GM12872 (cell line): ENCODE results near the gene ZNF20.

ENCODE experiments used
- TF ChIP-seq, protein P1 (sequence below): IDR thresholded peaks from 3 replicates; pipeline ENCODE4 v1.5.1; 2011; ENCODE audit warnings: low read depth, mild to moderate bottlenecking, low read length, moderate library complexity; ENCODE audit not compliant: insufficient read depth

The ZNF20 gene

DNA sequence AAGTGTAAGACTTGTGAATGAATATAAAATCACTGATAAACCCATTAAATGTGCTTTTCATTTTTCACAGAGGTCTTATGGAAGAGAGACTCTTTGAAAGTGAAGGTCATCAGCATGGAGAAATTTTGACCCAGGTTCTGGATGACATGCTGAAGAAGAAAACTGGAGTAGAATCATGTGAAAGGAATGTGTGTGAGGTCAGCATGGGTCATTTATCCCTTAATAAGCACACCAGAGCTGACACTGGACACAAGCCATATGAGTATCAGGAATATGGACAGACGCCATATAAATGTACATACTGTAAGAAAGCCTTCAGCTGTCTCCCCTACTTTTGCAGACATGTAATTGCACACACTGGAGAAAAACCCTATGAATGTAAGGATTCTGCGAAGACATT is 29.0 kb downstream of the ZNF20 start:
- TF ChIP-seq, protein P1, sequence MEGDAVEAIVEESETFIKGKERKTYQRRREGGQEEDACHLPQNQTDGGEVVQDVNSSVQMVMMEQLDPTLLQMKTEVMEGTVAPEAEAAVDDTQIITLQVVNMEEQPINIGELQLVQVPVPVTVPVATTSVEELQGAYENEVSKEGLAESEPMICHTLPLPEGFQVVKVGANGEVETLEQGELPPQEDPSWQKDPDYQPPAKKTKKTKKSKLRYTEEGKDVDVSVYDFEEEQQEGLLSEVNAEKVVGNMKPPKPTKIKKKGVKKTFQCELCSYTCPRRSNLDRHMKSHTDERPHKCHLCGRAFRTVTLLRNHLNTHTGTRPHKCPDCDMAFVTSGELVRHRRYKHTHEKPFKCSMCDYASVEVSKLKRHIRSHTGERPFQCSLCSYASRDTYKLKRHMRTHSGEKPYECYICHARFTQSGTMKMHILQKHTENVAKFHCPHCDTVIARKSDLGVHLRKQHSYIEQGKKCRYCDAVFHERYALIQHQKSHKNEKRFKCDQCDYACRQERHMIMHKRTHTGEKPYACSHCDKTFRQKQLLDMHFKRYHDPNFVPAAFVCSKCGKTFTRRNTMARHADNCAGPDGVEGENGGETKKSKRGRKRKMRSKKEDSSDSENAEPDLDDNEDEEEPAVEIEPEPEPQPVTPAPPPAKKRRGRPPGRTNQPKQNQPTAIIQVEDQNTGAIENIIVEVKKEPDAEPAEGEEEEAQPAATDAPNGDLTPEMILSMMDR: no peak

DNA sequence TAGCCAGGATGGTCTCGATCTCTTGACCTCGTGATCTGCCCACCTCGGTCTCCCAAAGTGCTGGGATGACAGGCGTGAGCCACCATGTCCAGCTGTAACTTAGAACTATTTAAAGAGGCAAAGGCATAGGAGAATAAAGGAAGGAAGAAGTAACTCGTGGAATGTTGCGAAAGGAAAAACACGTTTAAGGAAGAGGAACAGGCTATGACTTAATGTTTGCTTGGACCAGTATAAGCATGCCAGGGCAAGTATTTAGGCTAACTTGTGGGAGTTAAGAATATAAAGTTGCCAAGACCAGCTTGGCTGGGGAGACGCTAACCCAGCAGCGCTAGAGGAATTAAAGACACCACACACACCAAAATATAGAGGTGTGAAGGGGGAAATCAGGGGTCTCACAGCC is 42.1 kb downstream of the ZNF20 start:
- TF ChIP-seq, protein P1: no peak

DNA sequence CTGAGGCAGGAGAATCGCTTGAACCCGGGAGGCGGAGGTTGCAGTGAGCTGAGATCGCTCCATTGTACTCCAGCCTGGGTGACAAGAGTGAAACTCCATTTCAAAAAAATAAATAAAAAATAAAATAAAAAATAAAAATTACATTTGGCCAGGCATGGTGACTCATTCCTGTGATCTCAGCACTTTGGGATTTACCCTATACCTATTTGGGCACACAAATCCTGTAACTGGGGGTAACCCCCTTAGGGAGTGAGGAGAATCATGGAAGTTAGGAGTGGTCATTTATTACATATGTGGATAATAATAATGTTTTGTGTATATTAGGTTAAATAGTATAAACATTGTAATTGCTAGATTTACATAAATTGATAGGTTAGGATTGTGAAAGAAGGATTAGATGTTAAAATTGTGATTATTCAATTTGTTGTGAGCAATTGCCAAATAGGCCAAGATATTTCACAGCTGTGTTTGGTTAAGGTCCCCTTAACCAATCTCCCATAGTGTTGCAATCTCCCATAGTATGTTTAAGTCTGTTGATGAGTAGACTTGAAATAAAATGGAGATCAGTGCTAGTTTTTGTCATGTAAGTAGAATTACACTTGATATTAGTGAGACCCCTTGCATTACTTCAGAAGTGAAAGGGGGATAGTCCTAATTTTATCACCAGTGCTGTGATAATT is 44.9 kb downstream of the ZNF20 start:
- TF ChIP-seq, protein P1: no peak

DNA sequence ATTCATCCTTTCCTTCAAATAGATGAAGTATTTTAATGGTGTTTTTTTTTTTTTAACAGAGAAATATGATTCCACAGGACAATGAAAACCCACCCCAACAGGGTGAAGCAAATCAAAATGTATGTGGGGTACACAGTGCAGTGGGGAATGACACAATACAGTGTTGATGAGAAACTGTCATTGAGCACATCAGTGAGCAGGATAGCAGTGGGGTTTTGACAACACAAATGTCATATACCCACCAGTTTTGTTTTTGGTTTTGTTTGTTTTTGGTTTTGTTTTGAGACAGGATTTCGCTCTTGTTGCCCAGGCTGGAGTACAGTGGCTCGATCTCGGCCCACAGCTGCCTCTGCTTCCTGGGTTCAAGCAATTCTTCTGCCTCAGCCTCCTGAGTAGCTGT is 46.4 kb downstream of the ZNF20 start:
- TF ChIP-seq, protein P1: no peak

DNA sequence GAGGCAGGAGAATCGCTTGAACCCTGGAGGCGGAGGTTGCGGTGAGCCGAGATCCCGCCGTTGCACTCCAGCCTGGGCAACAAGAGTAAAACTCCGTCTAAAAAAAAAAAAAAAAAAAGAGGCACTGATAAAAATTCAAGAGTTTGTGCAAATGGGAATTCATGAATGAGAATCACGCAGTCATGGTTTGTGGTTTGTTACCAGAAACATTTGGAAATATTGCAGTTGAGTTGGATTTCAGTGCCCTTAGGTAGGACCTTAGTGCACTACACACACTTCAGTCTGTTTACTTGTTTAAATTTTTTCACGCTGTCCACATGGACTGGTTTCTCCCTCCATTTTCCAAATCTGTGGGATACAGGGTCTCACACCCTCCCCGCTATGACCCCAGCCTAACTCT is 47.2 kb downstream of the ZNF20 start:
- TF ChIP-seq, protein P1: no peak

DNA sequence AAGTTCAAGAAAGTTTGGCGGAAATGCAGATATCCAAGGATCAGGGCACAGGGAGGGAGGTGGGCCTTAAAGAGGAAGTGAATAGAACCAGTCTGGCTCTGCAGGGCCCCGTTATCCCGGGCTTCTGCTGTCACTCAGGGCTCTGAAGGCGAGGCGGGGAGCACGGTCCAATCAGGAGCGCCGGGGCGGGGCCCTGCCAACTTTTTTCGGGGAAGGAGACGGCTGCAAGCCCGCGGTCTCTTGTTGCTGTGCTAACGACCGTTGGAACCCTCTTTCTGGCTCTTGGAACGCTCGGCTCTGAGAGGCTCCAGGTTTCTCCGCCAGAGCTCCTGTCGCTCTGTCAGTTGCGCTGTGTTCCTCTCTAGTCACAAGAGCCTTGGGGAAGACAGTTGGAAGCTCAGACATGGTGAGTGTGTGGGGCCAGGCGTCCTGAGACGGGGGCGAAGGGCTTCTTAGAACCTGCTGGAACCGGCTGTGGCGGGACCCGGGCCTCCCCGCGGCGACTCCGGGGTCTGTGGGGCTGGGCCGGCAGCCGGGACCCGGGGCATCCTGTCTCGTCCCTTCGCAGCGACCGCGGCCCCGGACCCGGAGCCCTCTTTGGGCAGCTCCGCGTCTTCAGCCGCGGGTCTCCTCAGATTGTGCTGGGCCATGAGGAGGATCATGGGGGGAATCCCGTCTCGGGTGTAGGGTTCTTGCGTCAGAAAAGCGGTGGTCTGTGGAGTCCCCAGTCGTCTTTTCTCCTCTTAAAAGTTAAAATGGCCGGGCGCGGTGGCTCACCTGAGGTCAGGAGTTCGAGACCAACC is 47.9 kb downstream of the ZNF20 start:
- TF ChIP-seq, protein P1: no peak

DNA sequence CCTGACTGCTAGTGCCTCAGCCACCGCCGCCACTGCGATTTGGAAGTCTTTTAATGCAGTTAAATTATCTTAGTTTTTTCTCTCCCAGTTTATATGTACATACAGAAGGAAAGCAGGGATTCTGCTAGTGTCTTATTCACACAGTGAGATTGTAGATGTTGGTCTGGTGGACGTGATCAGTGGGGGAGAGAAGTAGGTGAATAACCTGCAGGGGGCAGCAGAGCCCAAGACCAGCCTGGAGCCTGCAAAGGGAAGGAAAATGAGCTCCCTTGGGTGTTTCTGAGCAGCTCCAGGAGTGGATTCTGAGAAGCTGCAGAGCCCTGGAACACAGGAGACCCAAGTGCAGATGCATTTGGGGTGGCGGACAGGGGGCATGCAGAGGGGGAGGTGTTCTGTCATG is 49.3 kb downstream of the ZNF20 start:
- TF ChIP-seq, protein P1: peak; percentile 72
